H9 (cell line): ENCODE data around the gene UBE3C. TPM values are rescaled to one million over a fixed set of nuclear protein-coding genes. Genes with fewer than 3 reads are reported as not detected.
A peak's percentile ranks its signal among the peaks of the same experiment; 100 is the strongest.

ENCODE experiments used
- DNase-seq: peaks from one replicate; pipeline ENCODE4 v3.0.0-alpha.2; 2017
- H2AFZ ChIP-seq: one replicate; pipeline ENCODE4 v1.6.1; 2013; ENCODE audit warnings: mild to moderate bottlenecking, low read length, control low read depth, moderate library complexity
- H2AK5ac ChIP-seq: 2 replicates; pipeline ENCODE4 v1.6.1; 2013; ENCODE audit warnings: low read length, control low read depth, mixed read lengths; ENCODE audit not compliant: insufficient read length
- H2BK120ac ChIP-seq: one replicate; pipeline ENCODE4 v1.6.1; 2013; ENCODE audit warnings: low read depth, mild to moderate bottlenecking, low read length, control low read depth, inconsistent platforms; ENCODE audit not compliant: poor library complexity, severe bottlenecking
- H2BK12ac ChIP-seq: 2 replicates; pipeline ENCODE4 v1.6.1; 2013; ENCODE audit warnings: low read length, control low read depth, mixed read lengths, low read depth; ENCODE audit not compliant: insufficient read length
- H2BK15ac ChIP-seq: 2 replicates; pipeline ENCODE4 v1.6.1; 2013; ENCODE audit warnings: low read depth, low read length, control low read depth
- H2BK20ac ChIP-seq: one replicate; pipeline ENCODE4 v1.6.1; 2013; ENCODE audit warnings: low read depth, mild to moderate bottlenecking, low read length, control low read depth, inconsistent platforms; ENCODE audit not compliant: poor library complexity, severe bottlenecking
- H2BK5ac ChIP-seq: 2 replicates; pipeline ENCODE4 v1.6.1; 2013; ENCODE audit warnings: low read length, control low read depth, mixed read lengths; ENCODE audit not compliant: insufficient read length
- H3K14ac ChIP-seq: 2 replicates; pipeline ENCODE4 v1.6.1; 2013; ENCODE audit warnings: low read length, control low read depth; ENCODE audit not compliant: insufficient read depth
- H3K18ac ChIP-seq: 2 replicates; pipeline ENCODE4 v1.6.1; 2013; ENCODE audit warnings: low read depth, mild to moderate bottlenecking, mixed read lengths, low read length, control low read depth; ENCODE audit not compliant: insufficient read length
- H3K23ac ChIP-seq: 2 replicates; pipeline ENCODE4 v1.6.1; 2013; ENCODE audit warnings: low read length, control low read depth, mixed read lengths, low read depth; ENCODE audit not compliant: insufficient read length
- H3K23me2 ChIP-seq: 2 replicates; pipeline ENCODE4 v1.6.1; 2013; ENCODE audit warnings: low read depth, mild to moderate bottlenecking, mixed read lengths, low read length, control low read depth; ENCODE audit not compliant: insufficient read length, poor library complexity, severe bottlenecking
- H3K27ac ChIP-seq: 2 replicates; pipeline ENCODE4 v1.5.1; 2013; ENCODE audit warnings: low read length, control low read depth, mixed read lengths, low read depth; ENCODE audit not compliant: insufficient read length
- H3K27me3 ChIP-seq: 2 replicates; pipeline ENCODE4 v1.6.1; 2013; ENCODE audit warnings: low read length, control low read depth, inconsistent platforms; ENCODE audit not compliant: insufficient read depth
- H3K4ac ChIP-seq: 2 replicates; pipeline ENCODE4 v1.6.1; 2013; ENCODE audit warnings: low read depth, mild to moderate bottlenecking, control low read depth, inconsistent platforms, low read length, moderate library complexity
- H3K4me1 ChIP-seq: 2 replicates; pipeline ENCODE4 v1.6.1; 2013; ENCODE audit warnings: low read length, control low read depth, inconsistent platforms; ENCODE audit not compliant: insufficient read depth
- H3K4me2 ChIP-seq: 2 replicates; pipeline ENCODE4 v1.6.1; 2013; ENCODE audit warnings: low read length, control low read depth, mixed read lengths; ENCODE audit not compliant: insufficient read length, insufficient read depth
- H3K56ac ChIP-seq: 2 replicates; pipeline ENCODE4 v1.6.1; 2013; ENCODE audit warnings: low read depth, mild to moderate bottlenecking, mixed read lengths, low read length, control low read depth; ENCODE audit not compliant: insufficient read length
- H3K79me1 ChIP-seq: 2 replicates; pipeline ENCODE4 v1.6.1; 2013; ENCODE audit warnings: low read depth, mild to moderate bottlenecking, moderate library complexity, low read length, control low read depth, inconsistent platforms; ENCODE audit not compliant: insufficient read depth, poor library complexity, severe bottlenecking
- H3K79me2 ChIP-seq: 2 replicates; pipeline ENCODE4 v1.6.1; 2013; ENCODE audit warnings: low read length, control low read depth, inconsistent platforms; ENCODE audit not compliant: insufficient read depth
- H3K9ac ChIP-seq: 2 replicates; pipeline ENCODE4 v1.6.1; 2013; ENCODE audit warnings: low read length, control low read depth, mixed read lengths; ENCODE audit not compliant: insufficient read length; ENCODE audit errors: extremely low read depth
- H3K9me3 ChIP-seq: one replicate; pipeline ENCODE4 v1.6.1; 2013; ENCODE audit warnings: low read depth, low read length, inconsistent platforms; ENCODE audit not compliant: control insufficient read depth
- H3T11ph ChIP-seq: one replicate; pipeline ENCODE4 v1.6.1; 2013; ENCODE audit warnings: mild to moderate bottlenecking, low read length, control low read depth, inconsistent platforms
- H4K20me1 ChIP-seq: one replicate; pipeline ENCODE4 v1.6.1; 2013; ENCODE audit not compliant: control insufficient read depth, insufficient read length, insufficient read depth
- H4K5ac ChIP-seq: 2 replicates; pipeline ENCODE4 v1.6.1; 2013; ENCODE audit warnings: low read depth, mild to moderate bottlenecking, mixed read lengths, low read length, control low read depth; ENCODE audit not compliant: insufficient read length
- H4K8ac ChIP-seq: replicated peaks from 2 replicates; pipeline ENCODE4 v1.6.1; 2013; ENCODE audit warnings: low read length, control low read depth, mixed read lengths, low read depth; ENCODE audit not compliant: insufficient read length
- H4K91ac ChIP-seq: 2 replicates; pipeline ENCODE4 v1.6.1; 2013; ENCODE audit warnings: low read depth, mild to moderate bottlenecking, moderate library complexity, mixed read lengths, low read length, control low read depth; ENCODE audit not compliant: insufficient read length
- H3K27ac Mint-ChIP-seq, 3 experiments: 2 replicates in 2 of 3; 3 replicates in 1 of 3; pipeline ENCODE4 v1.8.0; 2020 to 2021; ENCODE audit warnings: mixed read lengths in 3 of 3, mild to moderate bottlenecking in 1 of 3, moderate library complexity in 1 of 3
- H3K27me3 Mint-ChIP-seq: 2 replicates; pipeline ENCODE4 v1.8.0; 2021; ENCODE audit warnings: low read depth, mild to moderate bottlenecking, moderate library complexity, mixed read lengths
- H3K36me3 Mint-ChIP-seq, 3 experiments: 2 replicates in 2 of 3; 3 replicates in 1 of 3; pipeline ENCODE4 v1.8.0; 2020 to 2021; ENCODE audit warnings: low read depth in 3 of 3, mixed read lengths in 3 of 3; ENCODE audit not compliant: insufficient read depth in 1 of 3
- H3K4me1 Mint-ChIP-seq, 2 experiments: 2 replicates each; pipeline ENCODE4 v1.8.0; 2020; ENCODE audit warnings: mixed read lengths in 2 of 2
- H3K4me3 Mint-ChIP-seq, 2 experiments: 2 replicates in 1 of 2; 3 replicates in 1 of 2; pipeline ENCODE4 v1.8.0; 2020 to 2021; ENCODE audit warnings: mild to moderate bottlenecking in 2 of 2, mixed read lengths in 2 of 2, moderate library complexity in 1 of 2
- H3K9me3 Mint-ChIP-seq, 2 experiments: 2 replicates in 1 of 2; 3 replicates in 1 of 2; pipeline ENCODE4 v1.8.0; 2020; ENCODE audit warnings: mild to moderate bottlenecking in 2 of 2, mixed read lengths in 2 of 2, moderate library complexity in 1 of 2
- CTCF ChIP-seq: fragments of 200-600 bp; sonication (generic); conservative IDR thresholded peaks from 3 replicates; pipeline ENCODE4 v1.8.0; 2021; ENCODE audit warnings: antibody characterized with exemption, mild to moderate bottlenecking
- WGBS: extraction: QIAGEN DNeasy Blood & Tissue Kit; methylation state at CpG from one replicate; pipeline ENCODE4 v1.1.7; 2013; ENCODE audit warnings: missing lambda C conversion rate, low lambda C conversion rate, mixed read lengths; ENCODE audit not compliant: insufficient read length; ENCODE audit errors: extremely low coverage; 5-methylcytosine and 5-hydroxymethylcytosine counted together
- total RNA-seq: library from RNA; stranded (reverse); gene quantifications from 2 replicates; pipeline ENCODE4 v1.2.1, GENCODE V29; 2021

UBE3C gene
- total RNA-seq, 1 experiment from 2014 or later = 63.3 TPM

- H3K56ac ChIP-seq = no peak overlapping the region
- H3K9me3 ChIP-seq = no peaks in the 10 kb centered on the region
- no peak overlapping the region for H2AFZ ChIP-seq
- no peak overlapping the region for H2BK12ac ChIP-seq
- no peak overlapping the region for H3K14ac ChIP-seq
- no peak overlapping the region for H4K8ac ChIP-seq
- no peak overlapping the region for H2BK120ac ChIP-seq
- no peak overlapping the region for H2BK20ac ChIP-seq
- H3K27me3 ChIP-seq = no peaks in the 10 kb centered on the region
- no peak overlapping the region for H2BK5ac ChIP-seq
- H2BK15ac ChIP-seq = no peak overlapping the region
- H2AK5ac ChIP-seq = no peak overlapping the region
- DNase-seq = no peak
- Mint-ChIP-seq H3K27ac (peak overlapping the region in 1 of 3 experiments; percentile 68; a peak in 1 of 7 replicates), H3K9me3 (no peaks in the 10 kb centered on the region; a peak in 1 of 5 replicates), H3K4me3 (no peak overlapping the region), H3K36me3 (no peaks in the 10 kb centered on the region), H3K4me1 (peaks cover 5 to 13% of the 10 kb centered on the region in 2 experiments; a peak in 3 of 4 replicates), H3K27me3 (peaks cover 4% of the 10 kb centered on the region)
- H3K18ac ChIP-seq = no peak overlapping the region
- H3K4ac ChIP-seq = no peak overlapping the region
- H4K91ac ChIP-seq = no peak overlapping the region
- no peaks in the 10 kb centered on the region for H3K79me2 ChIP-seq
- H4K5ac ChIP-seq = no peak overlapping the region
- TF ChIP-seq CTCF = no peak
- H3K4me1 ChIP-seq = no peaks in the 10 kb centered on the region
- WGBS = no CpG with 5 or more reads among the region's 15 CpGs
- H4K20me1 ChIP-seq = no peaks in the 10 kb centered on the region
- no peak overlapping the region for H3K4me2 ChIP-seq
- no peaks in the 10 kb centered on the region for H3K79me1 ChIP-seq
- H3T11ph ChIP-seq = no peak overlapping the region
- H3K9ac ChIP-seq = no peak overlapping the region
- H3K23ac ChIP-seq = no peak overlapping the region
- no peak overlapping the region for H3K27ac ChIP-seq
- H3K23me2 ChIP-seq = no peaks in the 10 kb centered on the region
These were observed 14.0 kb upstream of the UBE3C start for GRCh38 chr7:157124690-157125089.
